NCI-H1092 (cell line): ENCODE results near the gene ZDHHC15.
"Not testable (repeated sequence)": the region's sequence is repeated elsewhere in the genome, so short reads cannot be mapped to it uniquely, and the experiment has no call there.

Experiments used
- DNase-seq: peaks from one replicate; lab custom pipeline; 2025; lab: John Stamatoyannopoulos, UW

ZDHHC15 gene, protein sequence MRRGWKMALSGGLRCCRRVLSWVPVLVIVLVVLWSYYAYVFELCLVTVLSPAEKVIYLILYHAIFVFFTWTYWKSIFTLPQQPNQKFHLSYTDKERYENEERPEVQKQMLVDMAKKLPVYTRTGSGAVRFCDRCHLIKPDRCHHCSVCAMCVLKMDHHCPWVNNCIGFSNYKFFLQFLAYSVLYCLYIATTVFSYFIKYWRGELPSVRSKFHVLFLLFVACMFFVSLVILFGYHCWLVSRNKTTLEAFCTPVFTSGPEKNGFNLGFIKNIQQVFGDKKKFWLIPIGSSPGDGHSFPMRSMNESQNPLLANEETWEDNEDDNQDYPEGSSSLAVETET

DNA sequence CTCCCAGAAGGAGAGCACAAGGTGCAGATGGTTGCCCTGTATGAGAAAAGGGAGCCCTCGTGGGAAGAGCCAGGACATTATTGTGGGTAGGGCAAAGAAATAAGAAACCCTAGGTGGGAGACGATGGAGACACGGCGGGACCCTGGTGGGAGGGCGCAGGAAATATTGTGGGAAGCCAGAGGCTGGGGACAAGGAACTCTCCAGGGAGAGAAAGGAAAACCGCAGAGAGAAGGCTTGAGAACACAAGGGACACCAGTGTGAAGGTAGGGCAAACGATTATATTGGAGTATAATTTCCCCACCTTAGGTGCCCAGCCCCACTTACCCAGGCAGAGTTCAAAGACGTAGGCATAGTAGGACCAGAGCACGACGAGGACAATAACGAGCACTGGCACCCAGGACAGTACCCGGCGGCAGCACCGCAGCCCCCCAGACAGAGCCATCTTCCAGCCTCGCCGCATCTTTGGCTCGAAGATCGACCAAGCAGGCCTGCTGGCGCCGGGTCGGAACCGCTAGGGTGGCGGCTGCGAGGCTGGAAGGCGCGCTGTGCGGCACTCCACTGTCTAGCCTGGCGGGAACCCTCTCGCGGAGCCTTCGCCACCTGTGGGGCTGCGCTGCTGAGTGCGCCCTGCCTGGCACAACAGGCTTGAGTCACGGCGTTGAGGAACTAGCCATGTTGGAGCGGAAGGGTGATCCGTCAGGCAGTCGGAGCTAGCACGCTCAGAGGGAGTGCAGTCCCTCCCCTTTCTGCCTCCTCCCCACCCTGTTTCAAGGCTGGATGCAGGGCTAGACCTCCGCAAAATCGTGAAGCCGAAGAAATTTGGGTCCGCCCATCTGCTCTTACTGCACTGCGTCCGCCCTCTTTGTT lies at the start of gene ZDHHC15:
Gene ZDHHC15, minus strand, starts transcription at position 473 of the 867 bp plus-strand sequence. Its CDS starts 13 bp downstream, at position 460.
- DNase-seq, result peak; percentile 82

DNA sequence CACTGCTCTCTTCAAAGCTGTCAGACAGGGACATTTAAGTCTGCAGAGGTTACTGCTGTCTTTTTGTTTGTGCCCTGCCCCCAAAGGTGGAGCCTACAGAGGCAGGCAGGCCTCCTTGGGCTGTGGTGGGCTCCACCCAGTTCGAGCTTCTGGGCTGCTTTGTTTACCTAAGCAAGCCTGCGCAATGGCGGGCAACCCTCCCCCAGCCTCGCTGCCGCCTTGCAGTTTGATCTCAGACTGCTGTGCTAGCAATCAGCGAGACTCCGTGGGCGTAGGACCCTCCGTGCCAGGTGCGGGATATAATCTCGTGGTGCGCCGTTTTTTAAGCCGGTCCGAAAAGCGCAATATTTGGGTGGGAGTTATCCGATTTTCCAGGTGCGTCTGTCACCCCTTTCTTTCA lies 37.7 kb upstream of the ZDHHC15 start:
- not testable (repeated sequence) for DNase-seq

DNA sequence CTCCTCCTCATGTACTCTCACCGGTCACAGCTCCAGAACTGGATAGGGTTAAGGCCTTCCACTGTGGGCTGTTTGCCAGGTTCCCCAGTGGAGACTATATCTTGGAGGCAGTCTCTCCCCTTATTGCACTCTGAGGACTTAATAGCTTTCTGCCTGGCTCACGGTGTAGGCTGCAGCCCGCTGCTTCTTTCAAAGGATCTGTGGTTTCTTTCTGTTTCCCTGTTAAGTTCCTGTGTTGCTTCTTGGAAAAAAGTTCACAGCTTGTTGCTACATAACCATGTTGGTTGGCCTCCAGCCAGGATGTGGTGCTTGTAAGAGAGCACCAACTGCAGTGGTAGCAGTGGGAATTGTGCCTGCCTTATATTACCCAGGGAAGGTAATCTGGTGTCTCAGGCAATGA lies 24.9 kb upstream of the ZDHHC15 start:
- no peak for DNase-seq

DNA sequence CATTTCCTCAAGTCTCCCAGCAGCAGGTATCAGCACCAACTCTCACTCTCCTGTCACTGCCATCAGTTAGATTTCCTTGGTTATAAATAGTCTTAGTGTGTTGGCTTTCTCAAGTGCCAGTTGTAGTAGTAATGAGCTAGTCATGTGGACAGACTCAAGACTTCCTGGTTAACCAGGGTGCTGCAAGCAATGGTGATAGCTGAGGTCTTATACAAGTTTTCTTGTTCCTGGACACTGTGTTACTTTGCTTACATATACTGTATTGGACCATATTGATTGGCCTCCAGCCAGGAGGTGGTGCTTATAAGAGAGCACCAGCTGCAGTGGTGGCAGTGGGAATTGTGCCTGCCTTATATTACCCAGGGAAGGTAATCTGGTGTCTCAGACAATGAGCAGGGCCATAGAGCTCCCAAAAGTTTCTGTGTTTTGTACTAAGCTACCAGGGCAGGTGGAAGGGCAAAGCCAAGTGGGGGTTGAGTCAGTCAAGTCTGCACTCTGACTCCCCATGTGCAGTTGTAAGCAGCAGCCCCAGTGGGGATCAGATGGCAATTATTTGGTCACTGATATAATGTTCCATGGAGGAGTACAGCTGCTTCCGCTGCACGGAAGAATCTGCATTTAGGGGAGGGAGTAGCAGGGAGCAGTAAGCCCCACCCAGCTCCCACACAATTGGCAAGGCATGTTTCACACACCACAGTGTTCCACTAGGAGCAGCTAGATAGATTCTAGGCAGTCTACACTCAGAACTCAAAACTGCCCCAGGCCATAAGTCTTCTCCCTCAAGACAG lies 24.1 kb upstream of the ZDHHC15 start:
- DNase-seq, result no peak

GRCh38 chrX:75544786-75545185 lies 21.9 kb upstream of the ZDHHC15 start:
- no peak for DNase-seq

- no peak for DNase-seq
Observed at GRCh38 chrX:75483933-75484332, 38.9 kb downstream of the ZDHHC15 start.

DNA sequence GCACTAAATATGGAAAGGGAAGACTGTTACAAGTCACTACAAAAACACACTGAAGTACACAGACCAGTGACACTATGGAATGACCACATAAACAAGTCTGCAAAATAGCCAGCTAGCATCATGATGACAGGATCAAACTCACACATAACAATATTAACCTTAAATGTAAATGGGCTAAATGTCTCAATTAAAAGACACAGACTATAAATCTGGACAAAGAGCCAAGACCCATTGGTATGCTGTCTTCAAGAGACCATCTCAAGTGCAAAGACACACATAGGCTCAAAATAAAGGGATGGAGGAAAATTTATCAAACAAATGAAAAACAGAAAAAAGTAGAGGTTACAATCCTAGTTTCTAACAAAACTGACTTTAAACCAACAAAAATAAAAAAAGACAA lies 61.1 kb downstream of the ZDHHC15 start:
- DNase-seq, result not testable (repeated sequence)

DNA sequence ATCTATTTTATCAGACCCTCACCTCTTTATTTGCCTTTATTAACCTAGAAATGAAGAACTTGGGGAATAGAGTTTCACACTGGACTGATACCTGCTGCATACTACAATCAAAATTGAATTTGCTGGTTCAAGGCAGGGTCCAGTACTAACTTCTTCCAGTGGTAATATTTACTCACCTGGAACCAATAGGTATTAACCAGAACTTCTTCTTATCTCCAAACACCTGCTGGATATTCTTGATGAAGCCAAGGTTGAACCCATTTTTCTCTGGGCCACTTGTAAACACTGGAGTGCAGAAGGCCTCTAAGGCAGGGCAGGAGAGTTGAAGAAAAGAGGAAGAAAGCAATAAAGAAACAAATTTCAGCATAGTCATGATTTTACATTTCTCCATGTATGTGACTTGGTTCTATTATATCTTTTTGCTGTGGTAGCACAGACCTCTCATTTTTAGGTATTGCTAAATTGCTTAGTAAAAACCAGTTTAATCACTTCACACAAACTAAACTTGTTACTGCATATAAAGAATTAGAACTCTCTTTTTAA lies 101.1 kb downstream of the ZDHHC15 start:
- no peak for DNase-seq

GRCh38 chrX:75407153-75407552 lies 115.7 kb downstream of the ZDHHC15 start:
- DNase-seq, result not testable (repeated sequence)

GRCh38 chrX:75390470-75390869 lies 132.4 kb downstream of the ZDHHC15 start:
- no peak for DNase-seq

GRCh38 chrX:75369721-75370120 lies 153.1 kb downstream of the ZDHHC15 start:
- no peak for DNase-seq

- no peak for DNase-seq
Observed at GRCh38 chrX:75366861-75367260, 156.0 kb downstream of the ZDHHC15 start.

- no peak for DNase-seq
Observed at GRCh38 chrX:75365243-75365975, 157.4 kb downstream of the ZDHHC15 start.

GRCh38 chrX:75361788-75362187 lies 161.0 kb downstream of the ZDHHC15 start:
- DNase-seq, result no peak

DNA sequence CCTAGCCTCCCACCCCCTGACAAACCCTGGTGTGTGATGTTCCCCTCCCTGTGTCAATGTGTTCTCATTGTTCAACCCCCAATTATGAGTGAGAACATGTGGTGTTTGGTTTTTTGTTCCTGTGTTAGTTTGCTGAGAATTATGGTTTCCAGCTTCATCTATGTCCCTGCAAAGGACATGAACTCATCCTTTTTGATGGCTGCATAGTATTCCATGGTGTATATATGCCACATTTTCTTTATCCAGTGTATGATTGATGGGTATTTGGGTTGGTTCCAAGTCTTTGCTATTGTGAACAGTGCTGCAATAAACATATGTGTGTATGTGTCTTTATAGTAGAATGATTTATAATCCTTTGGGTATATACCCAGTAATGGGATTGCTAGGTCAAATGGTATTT lies 174.2 kb downstream of the ZDHHC15 start:
- not testable (repeated sequence) for DNase-seq

- no peak for DNase-seq
Observed at GRCh38 chrX:75337525-75337924, 185.3 kb downstream of the ZDHHC15 start.

GRCh38 chrX:75335127-75335458 lies 187.7 kb downstream of the ZDHHC15 start:
- no peak for DNase-seq

DNA sequence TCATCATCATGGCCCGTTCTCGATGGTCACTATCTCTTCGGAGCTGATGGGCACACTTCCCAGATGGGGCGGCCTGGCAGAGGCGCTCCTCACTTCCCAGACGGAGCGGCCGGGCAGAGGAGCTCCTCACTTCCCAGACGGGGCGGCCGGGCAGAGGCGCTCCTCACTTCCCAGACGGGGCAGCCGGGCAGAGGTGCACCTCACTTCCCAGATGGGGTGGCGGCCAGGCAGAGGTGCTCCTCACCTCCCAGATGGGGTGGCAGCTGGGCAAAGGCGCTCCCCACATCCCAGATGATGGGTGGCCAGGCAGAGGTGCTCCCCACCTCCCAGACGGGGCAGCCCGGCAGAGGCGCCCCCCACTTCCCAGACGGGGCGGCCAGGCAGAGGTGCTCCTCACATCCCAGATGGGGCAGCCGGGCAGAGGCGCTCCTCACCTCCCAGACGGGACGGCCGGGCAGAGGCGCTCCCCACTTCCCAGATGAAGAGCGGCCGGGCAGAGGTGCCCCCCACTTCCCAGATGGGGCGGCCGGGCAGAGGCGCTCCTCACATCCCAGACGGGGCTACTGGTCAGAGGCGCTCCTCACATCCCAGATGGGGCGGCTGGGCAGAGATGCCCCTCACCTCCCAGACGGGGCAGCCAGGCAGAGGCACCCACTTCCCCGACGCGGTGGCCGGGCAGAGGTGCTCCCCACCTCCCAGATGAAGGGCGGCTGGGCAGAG lies 188.3 kb downstream of the ZDHHC15 start:
- not testable (repeated sequence) for DNase-seq

- DNase-seq, result no peak
Observed at GRCh38 chrX:75327607-75328006, 195.2 kb downstream of the ZDHHC15 start.
